Rectal smooth muscle tissue (tissue), 1 donor: ENCODE measurements around the gene KCNQ5.

Experiments used
- H3K27ac ChIP-seq: one replicate; pipeline ENCODE4 v1.7.0; 2013; ENCODE audit warnings: low read depth, low read length, inconsistent platforms
- H3K27me3 ChIP-seq: one replicate; pipeline ENCODE4 v1.7.0; 2013; ENCODE audit warnings: low read length; ENCODE audit not compliant: control insufficient read depth, insufficient read depth
- H3K36me3 ChIP-seq: one replicate; pipeline ENCODE4 v1.7.0; 2013; ENCODE audit warnings: low read length; ENCODE audit not compliant: control insufficient read depth, insufficient read depth
- H3K4me1 ChIP-seq: one replicate; pipeline ENCODE4 v1.7.0; 2013; ENCODE audit warnings: low read length; ENCODE audit not compliant: control insufficient read depth, insufficient read depth
- H3K4me3 ChIP-seq: one replicate; pipeline ENCODE4 v1.7.0; 2013; ENCODE audit warnings: low read length
- H3K9ac ChIP-seq: one replicate; pipeline ENCODE4 v1.7.0; 2013; ENCODE audit warnings: low read length

The KCNQ5 gene

DNA sequence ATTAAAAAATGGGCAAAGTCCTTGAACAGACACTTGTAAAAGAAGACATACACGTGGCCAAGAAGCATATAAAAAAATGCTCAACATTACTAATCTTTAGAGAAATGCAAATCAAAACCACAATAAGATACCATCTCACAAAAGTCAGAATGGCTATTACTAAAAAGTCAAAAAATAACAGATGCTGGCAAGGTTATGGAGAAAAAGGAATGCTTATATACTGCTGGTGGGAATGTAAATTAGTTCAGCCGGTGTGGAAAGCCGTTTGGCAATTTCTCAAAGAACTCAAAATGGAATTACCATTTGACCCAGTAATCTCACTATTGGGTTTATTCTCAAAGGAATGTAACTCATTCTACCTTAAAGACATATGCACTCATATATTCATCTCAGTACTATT is 436.9 kb downstream of the KCNQ5 start:
- H3K4me1 ChIP-seq: no peaks in the 10 kb centered on the region
- no peak overlapping the region for H3K4me3 ChIP-seq
- no peak overlapping the region for H3K27ac ChIP-seq
- H3K36me3 ChIP-seq: no peaks in the 10 kb centered on the region
- no peaks in the 10 kb centered on the region for H3K27me3 ChIP-seq
- H3K9ac ChIP-seq: no peak overlapping the region

DNA sequence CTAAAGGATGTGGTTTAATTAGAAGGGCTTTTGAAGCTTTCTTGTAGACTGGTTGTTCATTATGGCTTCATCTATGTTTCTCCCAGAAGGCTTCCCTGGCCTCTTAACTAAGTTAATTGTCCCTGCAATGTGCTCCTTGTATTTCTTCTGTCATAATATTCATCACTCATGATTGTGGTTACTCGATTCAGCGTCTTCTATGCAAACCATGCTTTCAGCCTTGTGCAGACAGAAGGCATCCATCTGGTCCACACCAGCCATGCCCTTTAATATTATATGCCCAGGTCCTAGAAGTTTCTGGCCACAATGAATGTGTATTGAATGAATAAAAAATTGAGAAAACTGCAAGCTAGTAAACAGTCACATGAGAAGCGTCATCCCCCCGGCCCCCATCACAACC is 440.3 kb downstream of the KCNQ5 start:
- H3K4me1 ChIP-seq: no peaks in the 10 kb centered on the region
- no peak overlapping the region for H3K4me3 ChIP-seq
- no peaks in the 10 kb centered on the region for H3K36me3 ChIP-seq
- H3K27ac ChIP-seq: no peak overlapping the region
- H3K27me3 ChIP-seq: no peaks in the 10 kb centered on the region
- H3K9ac ChIP-seq: no peak overlapping the region

DNA sequence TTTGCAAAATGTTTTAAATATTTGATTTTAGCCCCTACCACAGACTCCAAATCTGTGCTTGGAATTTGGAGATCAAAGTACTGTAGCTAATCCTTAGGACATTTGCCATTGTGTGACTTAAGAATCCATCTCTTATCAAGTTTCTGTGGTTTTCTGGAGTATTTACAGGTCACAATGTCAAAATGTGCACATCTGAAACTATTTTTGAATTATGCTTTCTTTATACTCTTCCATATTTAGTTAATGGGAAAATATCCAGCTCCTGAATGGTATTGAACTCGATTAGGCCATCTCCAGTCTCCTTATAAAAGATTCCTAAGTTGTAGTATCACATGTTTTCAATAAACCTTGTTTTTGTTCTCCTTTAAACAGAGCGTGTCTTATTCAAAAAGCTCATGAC is 441.0 kb downstream of the KCNQ5 start:
- no peaks in the 10 kb centered on the region for H3K36me3 ChIP-seq
- no peak overlapping the region for H3K4me3 ChIP-seq
- no peaks in the 10 kb centered on the region for H3K27me3 ChIP-seq
- no peak overlapping the region for H3K27ac ChIP-seq
- no peak overlapping the region for H3K9ac ChIP-seq
- no peaks in the 10 kb centered on the region for H3K4me1 ChIP-seq

DNA sequence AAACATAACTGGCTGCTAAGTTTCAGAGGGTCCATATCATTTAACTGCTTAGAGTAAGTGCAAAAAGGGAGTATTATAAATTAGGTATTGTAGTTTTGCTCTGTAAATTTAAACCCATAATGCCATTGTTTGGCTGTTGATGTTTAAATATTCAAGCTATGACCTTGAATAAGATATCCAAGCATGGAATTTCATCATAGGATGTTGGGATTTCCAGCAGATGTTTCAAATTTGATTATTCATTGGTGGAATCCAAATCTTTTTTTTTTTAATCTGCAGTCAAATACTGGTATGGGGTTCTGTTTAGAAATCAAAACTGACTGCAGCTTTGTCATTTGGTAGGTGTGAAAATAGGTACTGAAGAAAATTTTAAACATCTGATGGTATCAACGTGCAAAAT is 442.4 kb downstream of the KCNQ5 start:
- no peak overlapping the region for H3K4me3 ChIP-seq
- no peaks in the 10 kb centered on the region for H3K36me3 ChIP-seq
- H3K27ac ChIP-seq: no peak overlapping the region

DNA sequence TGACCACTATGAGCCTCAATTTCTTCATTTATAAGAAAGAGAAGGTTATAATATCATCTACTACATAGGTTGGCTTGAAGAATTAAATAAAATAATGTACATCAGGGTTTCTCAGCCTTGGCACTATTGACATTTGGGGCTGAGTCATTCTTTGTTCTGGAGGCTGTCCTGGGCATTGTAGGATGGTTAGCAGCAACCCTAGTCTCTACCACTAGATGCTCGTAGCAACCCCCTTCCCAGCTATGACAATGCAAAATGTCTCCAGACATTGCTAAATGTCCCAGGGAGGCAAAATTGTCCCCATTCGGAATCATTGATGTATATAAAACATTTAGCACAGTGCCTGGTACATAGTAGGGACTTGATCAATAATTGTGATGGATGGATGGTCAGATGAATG is 451.4 kb downstream of the KCNQ5 start:
- no peak overlapping the region for H3K4me3 ChIP-seq
- H3K36me3 ChIP-seq: no peaks in the 10 kb centered on the region
- H3K27me3 ChIP-seq: no peaks in the 10 kb centered on the region
- no peak overlapping the region for H3K9ac ChIP-seq
- no peak overlapping the region for H3K27ac ChIP-seq
- H3K4me1 ChIP-seq: no peaks in the 10 kb centered on the region

More for the DNA sequence above, 442.4 kb downstream of the KCNQ5 start:
- Histone ChIP-seq H3K27me3 (no peaks in the 10 kb centered on the region), H3K9ac (no peak overlapping the region), H3K4me1 (no peaks in the 10 kb centered on the region)

DNA sequence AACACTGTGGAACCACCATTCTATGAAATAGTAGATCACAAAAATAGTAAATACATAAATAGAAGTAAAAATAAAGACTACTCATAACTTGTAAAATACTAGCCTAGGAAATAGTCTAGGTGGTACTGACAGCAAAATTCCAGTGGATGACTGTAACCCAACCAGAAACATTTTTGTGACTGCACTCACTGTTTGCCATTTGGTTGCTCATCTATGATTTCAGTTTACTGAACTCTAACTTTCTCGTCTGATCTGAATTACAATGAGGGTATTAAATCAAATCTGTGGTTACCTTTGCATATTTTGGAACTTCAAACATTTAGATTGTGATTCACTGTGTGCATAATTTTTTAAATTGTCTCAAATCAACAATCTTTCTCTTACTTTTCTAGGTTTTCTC is 452.3 kb downstream of the KCNQ5 start:
- Histone ChIP-seq H3K36me3 (no peaks in the 10 kb centered on the region), H3K27me3 (no peaks in the 10 kb centered on the region), H3K27ac (no peak overlapping the region), H3K9ac (no peak overlapping the region), H3K4me3 (no peak overlapping the region), H3K4me1 (no peaks in the 10 kb centered on the region)

DNA sequence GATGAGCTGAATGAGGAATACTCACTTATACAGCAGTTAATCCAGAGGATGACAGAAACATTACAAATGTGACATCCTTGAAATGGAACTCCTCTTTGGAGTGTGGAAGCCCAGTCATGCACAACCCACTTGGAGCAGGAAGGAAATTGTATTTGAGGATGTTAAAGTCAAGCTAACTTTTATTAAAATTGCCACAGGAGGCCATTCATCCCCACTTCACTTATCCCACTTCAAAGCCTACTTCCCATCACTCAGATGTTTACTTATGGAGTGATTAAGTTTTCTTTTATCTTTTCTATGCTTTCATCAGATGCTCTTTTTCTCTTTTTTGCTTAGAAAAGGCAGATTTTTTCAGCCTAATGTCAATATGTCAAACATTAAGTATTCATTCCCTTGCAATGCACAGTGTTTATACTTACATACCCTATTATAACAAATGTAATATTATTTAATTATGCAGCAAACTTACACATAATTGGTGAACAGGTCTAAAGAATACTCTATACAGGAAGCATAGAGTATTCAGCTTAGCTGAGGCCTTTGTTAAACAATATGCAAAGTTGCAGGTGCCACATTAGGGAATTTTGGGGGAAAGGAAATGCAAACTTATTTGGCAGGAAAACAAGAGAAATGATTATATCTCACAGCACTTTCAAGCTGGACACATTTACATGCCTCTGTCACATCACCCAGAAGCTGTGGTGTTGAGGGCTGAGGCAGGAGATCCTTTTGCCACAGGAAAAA is 454.5 kb downstream of the KCNQ5 start:
- Histone ChIP-seq H3K27me3 (no peaks in the 10 kb centered on the region), H3K36me3 (no peaks in the 10 kb centered on the region), H3K27ac (no peak overlapping the region), H3K9ac (no peak overlapping the region), H3K4me1 (no peaks in the 10 kb centered on the region), H3K4me3 (no peak overlapping the region)

DNA sequence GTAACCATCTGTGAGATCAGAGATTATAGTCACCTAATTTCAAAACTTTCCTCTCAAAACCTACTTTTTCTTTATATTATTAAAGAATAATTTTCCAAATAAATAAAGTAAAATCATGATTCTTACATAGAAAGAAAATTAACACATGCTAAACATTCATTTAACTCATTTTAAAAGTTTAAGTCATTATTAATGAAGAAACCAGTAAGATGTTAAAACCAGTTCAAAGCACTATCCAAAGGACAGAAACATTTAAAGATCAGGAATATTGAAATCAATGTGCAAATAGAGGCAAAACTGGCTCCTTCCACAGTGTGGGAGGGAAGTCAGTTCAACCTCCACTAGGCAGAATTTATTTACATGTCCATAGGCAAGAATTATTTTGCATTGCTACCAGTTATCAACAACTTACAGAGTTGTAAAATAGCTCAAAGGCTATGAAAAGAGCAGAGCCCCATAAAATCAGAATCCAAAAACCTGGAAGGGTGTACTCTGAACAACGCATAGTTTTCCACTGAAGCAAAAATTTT is 456.5 kb downstream of the KCNQ5 start:
- Histone ChIP-seq H3K36me3 (no peaks in the 10 kb centered on the region), H3K4me1 (no peaks in the 10 kb centered on the region), H3K27ac (no peak overlapping the region), H3K4me3 (no peak overlapping the region), H3K27me3 (no peaks in the 10 kb centered on the region), H3K9ac (no peak overlapping the region)

DNA sequence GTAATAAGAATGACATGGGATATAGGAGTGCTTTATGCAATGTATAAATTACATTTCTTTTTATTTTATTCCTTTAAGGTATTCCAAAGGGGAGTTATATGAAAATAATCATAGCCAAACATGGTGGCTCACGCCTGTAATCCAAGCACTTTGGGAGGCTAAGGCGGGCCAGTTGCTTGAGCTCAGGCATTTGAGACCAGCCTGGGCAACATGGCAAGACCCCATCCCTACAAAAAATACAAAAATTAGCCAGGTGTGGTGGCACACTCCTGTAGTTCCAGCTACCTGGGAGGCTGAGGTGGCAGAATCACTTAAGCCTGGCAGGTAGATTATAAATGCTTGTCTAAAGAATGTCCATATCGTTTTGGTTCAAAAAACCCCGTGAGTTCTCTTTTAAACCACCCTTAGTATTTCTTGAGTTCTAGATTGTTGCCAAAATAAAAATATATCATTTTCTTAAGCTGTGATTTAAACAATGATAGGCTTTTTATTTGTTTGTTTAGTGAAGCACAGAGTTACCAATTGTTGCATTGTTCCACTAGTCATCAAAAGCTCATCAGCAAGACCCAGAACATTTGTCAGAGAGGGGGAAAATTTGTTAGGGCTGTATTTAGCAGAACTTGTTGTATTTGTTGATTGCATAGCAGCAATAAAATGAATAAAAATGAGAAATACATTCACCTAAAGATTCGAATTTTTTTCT is 457.2 kb downstream of the KCNQ5 start:
- no peaks in the 10 kb centered on the region for H3K36me3 ChIP-seq
- H3K9ac ChIP-seq: no peak overlapping the region
- H3K27me3 ChIP-seq: no peaks in the 10 kb centered on the region
- H3K4me3 ChIP-seq: no peak overlapping the region
- H3K27ac ChIP-seq: no peak overlapping the region
- H3K4me1 ChIP-seq: no peaks in the 10 kb centered on the region

DNA sequence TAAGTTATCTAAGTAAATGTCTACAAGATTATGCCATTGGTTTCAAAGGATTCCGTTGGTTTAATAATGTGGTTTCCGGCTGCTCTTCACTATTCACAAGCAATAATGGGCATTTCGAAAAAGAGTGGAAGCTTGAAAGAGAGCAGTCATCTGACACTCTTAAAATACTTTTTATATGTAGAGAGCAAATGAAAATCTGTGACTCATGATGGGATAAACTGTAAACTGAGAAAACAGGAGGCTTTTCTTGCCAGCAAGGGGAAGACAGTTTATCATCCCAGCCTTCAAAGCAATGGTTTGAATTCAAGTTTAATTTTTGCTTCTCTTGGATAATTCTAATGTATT is 457.7 kb downstream of the KCNQ5 start:
- no peak overlapping the region for H3K27ac ChIP-seq
- no peaks in the 10 kb centered on the region for H3K4me1 ChIP-seq
- H3K4me3 ChIP-seq: no peak overlapping the region
- no peaks in the 10 kb centered on the region for H3K27me3 ChIP-seq
- H3K36me3 ChIP-seq: no peaks in the 10 kb centered on the region
- no peak overlapping the region for H3K9ac ChIP-seq

DNA sequence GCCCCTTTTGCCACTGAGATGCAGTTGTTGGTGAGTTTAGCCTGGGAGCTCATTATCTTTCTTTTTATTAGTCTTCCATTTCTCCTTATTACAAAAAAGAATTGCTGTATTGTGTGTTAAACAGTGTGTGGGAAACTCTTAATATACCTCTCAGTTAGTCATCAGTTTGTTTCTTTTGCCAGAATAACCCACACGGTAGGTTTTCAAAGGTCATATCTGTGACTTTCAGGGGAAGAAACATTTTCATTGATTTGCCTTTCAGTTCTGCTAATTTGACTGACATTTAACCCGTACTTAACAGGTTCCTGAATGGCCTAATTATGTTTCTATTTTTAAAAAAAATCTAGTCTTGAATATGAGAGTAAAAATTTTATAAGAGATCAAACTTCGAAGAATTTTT is 458.1 kb downstream of the KCNQ5 start:
- H3K27me3 ChIP-seq: no peaks in the 10 kb centered on the region
- H3K4me1 ChIP-seq: no peaks in the 10 kb centered on the region
- no peak overlapping the region for H3K4me3 ChIP-seq
- H3K36me3 ChIP-seq: no peaks in the 10 kb centered on the region
- H3K9ac ChIP-seq: no peak overlapping the region
- no peak overlapping the region for H3K27ac ChIP-seq

DNA sequence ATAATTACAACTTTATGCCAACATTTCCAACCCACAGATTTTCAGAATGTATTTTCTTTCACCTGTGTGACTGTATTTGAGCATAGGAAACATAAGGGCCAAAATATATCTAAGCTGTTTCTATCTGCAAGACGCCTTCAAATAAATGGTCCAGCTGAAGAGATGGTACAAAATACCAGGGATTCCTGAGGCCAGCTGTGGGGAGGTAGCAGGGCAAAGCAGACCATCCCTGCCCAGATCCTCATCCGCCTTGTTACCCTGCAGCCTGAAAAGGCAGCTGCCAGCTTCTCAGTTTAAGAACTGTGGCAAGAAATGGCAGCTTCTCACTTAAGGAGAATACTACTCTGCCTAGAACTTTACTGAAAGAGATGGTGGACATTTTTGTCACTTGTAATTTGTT is 460.1 kb downstream of the KCNQ5 start:
- Histone ChIP-seq H3K4me3 (no peak overlapping the region), H3K9ac (no peak overlapping the region), H3K27me3 (no peaks in the 10 kb centered on the region)

DNA sequence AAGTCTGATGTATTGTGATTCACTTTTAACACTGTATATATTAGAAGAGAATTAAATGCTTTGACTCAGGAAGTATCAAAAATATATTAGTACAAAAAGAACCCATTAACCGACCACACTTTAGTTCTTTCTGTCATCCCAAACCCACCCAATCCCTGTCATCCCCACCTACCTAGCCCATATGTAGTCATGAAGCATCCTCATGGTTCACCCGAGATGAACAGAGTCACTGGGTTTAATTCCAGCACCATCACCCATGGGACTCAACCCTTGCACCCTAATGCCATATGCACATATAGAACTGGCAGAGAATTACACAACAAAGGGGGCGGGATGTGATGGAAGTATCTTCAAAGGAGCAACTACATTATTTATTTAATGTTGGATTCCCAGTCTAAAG is 462.0 kb downstream of the KCNQ5 start:
- H3K27me3 ChIP-seq: no peaks in the 10 kb centered on the region
- H3K9ac ChIP-seq: no peak overlapping the region
- H3K27ac ChIP-seq: no peak overlapping the region
- no peak overlapping the region for H3K4me3 ChIP-seq
- H3K36me3 ChIP-seq: no peaks in the 10 kb centered on the region
- no peaks in the 10 kb centered on the region for H3K4me1 ChIP-seq

More for the DNA sequence above, 460.1 kb downstream of the KCNQ5 start:
- H3K4me1 ChIP-seq: no peaks in the 10 kb centered on the region
- no peaks in the 10 kb centered on the region for H3K36me3 ChIP-seq
- no peak overlapping the region for H3K27ac ChIP-seq
